Suprapubic skin (tissue), 3 donors: ENCODE results near the gene SPNS1.

Experiments used
- CTCF ChIP-seq, 2 donors: fragments of 200-600 bp in 1 of 2; fragments of 450-650 bp in 1 of 2; sonication (generic) in 1 of 2; IDR thresholded peaks; one replicate each; pipeline ENCODE4 v1.5.1; 2016 to 2019; ENCODE audit warnings: antibody characterized with exemption in 2 of 2, mild to moderate bottlenecking in 1 of 2, moderate library complexity in 1 of 2
- EP300 ChIP-seq: sonication (generic); formaldehyde crosslinking; IDR thresholded peaks from one replicate; pipeline ENCODE4 v1.6.1; 2017; ENCODE audit warnings: antibody characterized with exemption

GRCh38 chr16:28927815-28928214, 46.8 kb upstream of the SPNS1 start:
- TF ChIP-seq EP300 (no peak), CTCF (IDR thresholded peaks at IDR 0.05) (no peak)
